ENCODE results near the gene VSIG10L. TPM values are rescaled to one million over a fixed set of nuclear protein-coding genes. Genes with fewer than 3 reads are reported as not detected.

VSIG10L gene
- total RNA-seq, 1 experiment from 2014 or later: 3.3 TPM

DNA sequence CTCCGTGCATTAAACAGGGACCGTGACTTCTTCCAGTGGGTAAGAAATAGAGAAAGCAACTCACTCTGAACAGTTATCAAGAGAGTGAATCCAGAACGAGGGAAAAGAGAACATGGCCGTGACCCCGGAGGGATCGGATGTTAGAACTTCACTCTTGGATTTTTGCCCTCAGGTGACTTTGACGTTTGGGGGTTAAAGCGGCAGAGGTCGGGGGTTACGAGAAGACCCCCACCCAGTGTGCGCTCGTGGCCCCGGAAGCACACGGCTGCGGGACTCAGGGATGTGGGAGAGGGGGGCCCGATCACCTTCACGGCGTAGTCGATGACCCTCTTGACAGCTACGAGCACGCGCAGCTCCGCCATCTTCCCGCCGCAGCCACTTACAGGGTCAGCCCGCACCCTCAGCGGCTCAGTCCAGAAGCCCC lies 24.0 kb upstream of the VSIG10L start, which contains the start of gene ETFB:
Gene ETFB, minus strand, starts transcription at position 424 of the 424 bp plus-strand sequence. Its CDS starts 62 bp downstream, at position 362.
- ChIA-PET POLR2A (interaction anchor here (0.6 kb wide), 1 partner anchor 77 kb away, joined by 3 read pairs; no protein-coding TSS in a partner anchor), CTCF (no interaction called here)
- in situ Hi-C loops (cut with HindIII; ENCODE audit: low pct_unique_long_range_greater_than_20kb, low sequenced_read_pairs): no loop called here
- no peaks in the 10 kb centered on the region for H3K27me3 ChIP-seq (ENCODE audit: control insufficient read depth, insufficient read depth, low read length)
- TSS peak; percentile 96 for BruUV-seq (replicated peaks)
- TF ChIP-seq, protein P1, sequence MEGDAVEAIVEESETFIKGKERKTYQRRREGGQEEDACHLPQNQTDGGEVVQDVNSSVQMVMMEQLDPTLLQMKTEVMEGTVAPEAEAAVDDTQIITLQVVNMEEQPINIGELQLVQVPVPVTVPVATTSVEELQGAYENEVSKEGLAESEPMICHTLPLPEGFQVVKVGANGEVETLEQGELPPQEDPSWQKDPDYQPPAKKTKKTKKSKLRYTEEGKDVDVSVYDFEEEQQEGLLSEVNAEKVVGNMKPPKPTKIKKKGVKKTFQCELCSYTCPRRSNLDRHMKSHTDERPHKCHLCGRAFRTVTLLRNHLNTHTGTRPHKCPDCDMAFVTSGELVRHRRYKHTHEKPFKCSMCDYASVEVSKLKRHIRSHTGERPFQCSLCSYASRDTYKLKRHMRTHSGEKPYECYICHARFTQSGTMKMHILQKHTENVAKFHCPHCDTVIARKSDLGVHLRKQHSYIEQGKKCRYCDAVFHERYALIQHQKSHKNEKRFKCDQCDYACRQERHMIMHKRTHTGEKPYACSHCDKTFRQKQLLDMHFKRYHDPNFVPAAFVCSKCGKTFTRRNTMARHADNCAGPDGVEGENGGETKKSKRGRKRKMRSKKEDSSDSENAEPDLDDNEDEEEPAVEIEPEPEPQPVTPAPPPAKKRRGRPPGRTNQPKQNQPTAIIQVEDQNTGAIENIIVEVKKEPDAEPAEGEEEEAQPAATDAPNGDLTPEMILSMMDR (IDR thresholded peaks at IDR 0.05): no peak
- no peak for TF ChIP-seq POLR2AphosphoS5 (IDR thresholded peaks at IDR 0.05; ENCODE audit: low read depth, low read length)
- no peak for TF ChIP-seq TCF7L2 (IDR thresholded peaks at IDR 0.05; ENCODE audit: low read depth, low read length)
- no peak for TF ChIP-seq SIN3A (IDR thresholded peaks at IDR 0.05; ENCODE audit: borderline replicate concordance, insufficient read depth, low read depth, low read length)
- TF ChIP-seq, protein P2, sequence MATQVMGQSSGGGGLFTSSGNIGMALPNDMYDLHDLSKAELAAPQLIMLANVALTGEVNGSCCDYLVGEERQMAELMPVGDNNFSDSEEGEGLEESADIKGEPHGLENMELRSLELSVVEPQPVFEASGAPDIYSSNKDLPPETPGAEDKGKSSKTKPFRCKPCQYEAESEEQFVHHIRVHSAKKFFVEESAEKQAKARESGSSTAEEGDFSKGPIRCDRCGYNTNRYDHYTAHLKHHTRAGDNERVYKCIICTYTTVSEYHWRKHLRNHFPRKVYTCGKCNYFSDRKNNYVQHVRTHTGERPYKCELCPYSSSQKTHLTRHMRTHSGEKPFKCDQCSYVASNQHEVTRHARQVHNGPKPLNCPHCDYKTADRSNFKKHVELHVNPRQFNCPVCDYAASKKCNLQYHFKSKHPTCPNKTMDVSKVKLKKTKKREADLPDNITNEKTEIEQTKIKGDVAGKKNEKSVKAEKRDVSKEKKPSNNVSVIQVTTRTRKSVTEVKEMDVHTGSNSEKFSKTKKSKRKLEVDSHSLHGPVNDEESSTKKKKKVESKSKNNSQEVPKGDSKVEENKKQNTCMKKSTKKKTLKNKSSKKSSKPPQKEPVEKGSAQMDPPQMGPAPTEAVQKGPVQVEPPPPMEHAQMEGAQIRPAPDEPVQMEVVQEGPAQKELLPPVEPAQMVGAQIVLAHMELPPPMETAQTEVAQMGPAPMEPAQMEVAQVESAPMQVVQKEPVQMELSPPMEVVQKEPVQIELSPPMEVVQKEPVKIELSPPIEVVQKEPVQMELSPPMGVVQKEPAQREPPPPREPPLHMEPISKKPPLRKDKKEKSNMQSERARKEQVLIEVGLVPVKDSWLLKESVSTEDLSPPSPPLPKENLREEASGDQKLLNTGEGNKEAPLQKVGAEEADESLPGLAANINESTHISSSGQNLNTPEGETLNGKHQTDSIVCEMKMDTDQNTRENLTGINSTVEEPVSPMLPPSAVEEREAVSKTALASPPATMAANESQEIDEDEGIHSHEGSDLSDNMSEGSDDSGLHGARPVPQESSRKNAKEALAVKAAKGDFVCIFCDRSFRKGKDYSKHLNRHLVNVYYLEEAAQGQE (IDR thresholded peaks at IDR 0.05; ENCODE audit: insufficient read depth in 1 of 2, low read depth in 2 of 2, low read length in 1 of 2): no peak
- intact Hi-C loops (cut with micrococcal nuclease; ENCODE audit: unreplicated experiment): no loop called here
- peaks cover 8% of the 10 kb centered on the region; the same call in 1 of the 2 replicates for H3K36me3 ChIP-seq (ENCODE audit: control insufficient read depth, insufficient read depth, low read length)
- ATAC-seq (no peak), DNase-seq (ENCODE audit: low read depth, low spot score) (no peak)
- peak within 1 kb of the TSS; percentile 95 for H3K27ac ChIP-seq (ENCODE audit: low read length)
- peak within 1 kb of the TSS; percentile 77 to 83 for H3K4me3 ChIP-seq (ENCODE audit: low read depth in 2 of 2, low read length in 2 of 2)
- H3K9me3 ChIP-seq (ENCODE audit: control insufficient read depth, insufficient read depth, low read depth, low read length): no peaks in the 10 kb centered on the region
- H3K4me1 ChIP-seq (ENCODE audit: control insufficient read depth, insufficient read depth, low read length): peaks cover 13% of the 10 kb centered on the region

DNA sequence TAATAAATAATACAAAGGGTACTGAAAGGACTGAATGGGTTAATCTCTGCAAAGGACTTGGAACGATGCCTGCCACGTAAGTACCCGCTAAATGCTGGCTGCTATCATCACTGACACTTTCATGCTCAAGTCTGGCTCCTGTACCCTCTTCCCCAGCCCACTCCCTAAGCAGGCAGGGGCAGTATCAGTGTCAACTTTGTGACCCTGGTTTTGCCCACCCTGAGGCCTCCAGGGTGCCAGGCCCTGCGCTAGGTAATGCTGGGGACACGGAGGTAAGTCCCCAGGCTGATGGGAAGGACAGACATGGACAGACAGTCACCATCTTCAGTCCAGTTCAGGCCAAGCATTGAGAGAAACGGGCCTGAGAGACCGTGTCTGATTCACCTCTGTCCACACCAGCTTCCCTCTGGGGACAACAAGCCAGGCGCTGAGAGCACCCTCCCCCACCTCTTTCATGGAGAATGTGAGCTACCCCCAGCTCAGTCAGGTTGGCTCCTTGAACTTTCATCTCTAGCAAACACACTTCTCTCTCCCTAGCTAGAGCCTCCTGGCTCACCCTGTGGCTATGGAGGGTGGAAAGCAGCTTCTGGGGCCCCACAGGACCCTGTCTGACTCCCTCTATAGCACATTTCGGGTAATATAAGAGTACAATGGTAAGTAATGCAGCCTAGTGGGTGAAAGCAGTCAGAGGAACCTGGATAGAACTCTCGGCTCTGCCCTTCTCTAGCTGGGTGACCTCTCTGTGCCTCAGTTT lies 23.4 kb upstream of the VSIG10L start:
- H3K4me1 ChIP-seq (ENCODE audit: control insufficient read depth, insufficient read depth, low read length): peaks cover 13% of the 10 kb centered on the region
- TF ChIP-seq TCF7L2 (IDR thresholded peaks at IDR 0.05; ENCODE audit: low read depth, low read length): no peak
- TF ChIP-seq POLR2AphosphoS5 (IDR thresholded peaks at IDR 0.05; ENCODE audit: low read depth, low read length): no peak
- TF ChIP-seq, protein P1 (IDR thresholded peaks at IDR 0.05): no peak
- TF ChIP-seq SIN3A (IDR thresholded peaks at IDR 0.05; ENCODE audit: borderline replicate concordance, insufficient read depth, low read depth, low read length): no peak
- TF ChIP-seq, protein P2 (IDR thresholded peaks at IDR 0.05; ENCODE audit: insufficient read depth in 1 of 2, low read depth in 2 of 2, low read length in 1 of 2): no peak
- H3K36me3 ChIP-seq (ENCODE audit: control insufficient read depth, insufficient read depth, low read length): peaks cover 8% of the 10 kb centered on the region; the same call in 1 of the 2 replicates
- H3K9me3 ChIP-seq (ENCODE audit: control insufficient read depth, insufficient read depth, low read depth, low read length): no peaks in the 10 kb centered on the region
- DNase-seq (ENCODE audit: low read depth, low spot score): no peak
- peak overlapping the region; percentile 95 for H3K27ac ChIP-seq (ENCODE audit: low read length)
- no peaks in the 10 kb centered on the region for H3K27me3 ChIP-seq (ENCODE audit: control insufficient read depth, insufficient read depth, low read length)
- ATAC-seq: no peak
- CTCF ChIA-PET: no interaction called here
- POLR2A ChIA-PET: interaction anchor here (0.6 kb wide), 1 partner anchor 77 kb away, joined by 3 read pairs; no protein-coding TSS in a partner anchor
- intact Hi-C loops (cut with micrococcal nuclease; ENCODE audit: unreplicated experiment) (no loop called here), in situ Hi-C loops (cut with HindIII; ENCODE audit: low pct_unique_long_range_greater_than_20kb, low sequenced_read_pairs) (no loop called here)
- BruUV-seq (replicated peaks): no TSS peak
- peak overlapping the region; percentile 77 to 83 for H3K4me3 ChIP-seq (ENCODE audit: low read depth in 2 of 2, low read length in 2 of 2)

Data from Panc1 (cell line).